HG03135 (cell line): Measurements from ENCODE around the gene SLC26A2.

ENCODE experiments used
- ATAC-seq: cut with Tn5 transposase; IDR thresholded peaks from one replicate; pipeline ENCODE4 v1.9.1; 2021; ENCODE audit warnings: mild to moderate bottlenecking, moderate library complexity; ENCODE audit not compliant: unreplicated experiment

Gene SLC26A2

GRCh38 chr5:149960272-149961185 lies at the start of gene SLC26A2:
Gene SLC26A2, plus strand, starts transcription at chr5:149960758. Its CDS starts 16,895 bp downstream, at chr5:149977653.
- peak; percentile 100 for ATAC-seq

DNA sequence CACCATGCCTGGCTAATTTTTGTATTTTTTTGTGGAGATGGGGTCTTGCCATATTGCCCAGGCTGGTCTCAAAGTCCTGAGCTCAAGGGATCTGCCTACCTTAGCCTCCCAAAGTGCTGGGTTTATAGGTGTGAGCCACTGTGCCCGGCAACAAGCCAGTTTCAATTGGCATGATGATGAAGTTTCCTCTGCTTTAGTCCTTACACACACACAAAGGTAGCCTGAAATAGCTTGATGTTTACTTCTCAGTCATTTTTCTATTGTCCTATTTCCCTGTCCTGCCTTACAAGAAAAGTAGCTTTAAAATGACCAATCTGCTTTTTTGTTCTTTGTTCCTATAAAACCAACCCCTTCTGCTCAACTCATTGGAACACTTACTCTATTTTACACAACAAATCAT lies 49.5 kb upstream of the SLC26A2 start:
- ATAC-seq, result no peak

DNA sequence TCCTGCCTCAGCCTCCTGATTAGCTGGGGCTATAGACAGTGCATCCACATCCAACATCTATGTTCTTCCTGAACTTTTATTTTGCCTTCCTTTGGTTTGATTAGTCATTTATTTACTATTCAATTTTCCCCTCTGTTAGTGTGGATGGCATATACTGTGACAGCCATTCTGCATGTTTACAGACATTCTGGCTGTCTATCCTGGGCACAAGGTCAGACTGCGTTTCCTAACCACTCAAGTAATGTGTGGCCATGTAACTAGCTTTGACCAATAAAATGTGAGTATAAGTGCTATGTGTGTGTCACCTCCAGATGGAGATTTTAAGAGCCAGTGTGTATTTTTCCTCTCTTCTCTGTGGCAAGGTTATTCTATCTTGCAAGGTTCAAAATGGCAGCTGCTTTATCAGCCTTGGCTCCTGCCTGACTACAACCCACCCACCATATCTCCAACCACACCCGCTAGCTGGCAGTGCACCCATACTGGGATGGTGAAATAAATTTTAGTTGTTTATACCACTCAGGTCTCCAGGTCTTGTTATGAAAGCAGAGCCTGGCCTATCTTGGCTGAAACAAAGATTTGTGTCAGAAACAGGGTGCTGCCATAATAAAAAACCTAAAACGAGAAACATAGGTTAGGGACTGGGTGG lies 48.2 kb upstream of the SLC26A2 start:
- ATAC-seq, result no peak

DNA sequence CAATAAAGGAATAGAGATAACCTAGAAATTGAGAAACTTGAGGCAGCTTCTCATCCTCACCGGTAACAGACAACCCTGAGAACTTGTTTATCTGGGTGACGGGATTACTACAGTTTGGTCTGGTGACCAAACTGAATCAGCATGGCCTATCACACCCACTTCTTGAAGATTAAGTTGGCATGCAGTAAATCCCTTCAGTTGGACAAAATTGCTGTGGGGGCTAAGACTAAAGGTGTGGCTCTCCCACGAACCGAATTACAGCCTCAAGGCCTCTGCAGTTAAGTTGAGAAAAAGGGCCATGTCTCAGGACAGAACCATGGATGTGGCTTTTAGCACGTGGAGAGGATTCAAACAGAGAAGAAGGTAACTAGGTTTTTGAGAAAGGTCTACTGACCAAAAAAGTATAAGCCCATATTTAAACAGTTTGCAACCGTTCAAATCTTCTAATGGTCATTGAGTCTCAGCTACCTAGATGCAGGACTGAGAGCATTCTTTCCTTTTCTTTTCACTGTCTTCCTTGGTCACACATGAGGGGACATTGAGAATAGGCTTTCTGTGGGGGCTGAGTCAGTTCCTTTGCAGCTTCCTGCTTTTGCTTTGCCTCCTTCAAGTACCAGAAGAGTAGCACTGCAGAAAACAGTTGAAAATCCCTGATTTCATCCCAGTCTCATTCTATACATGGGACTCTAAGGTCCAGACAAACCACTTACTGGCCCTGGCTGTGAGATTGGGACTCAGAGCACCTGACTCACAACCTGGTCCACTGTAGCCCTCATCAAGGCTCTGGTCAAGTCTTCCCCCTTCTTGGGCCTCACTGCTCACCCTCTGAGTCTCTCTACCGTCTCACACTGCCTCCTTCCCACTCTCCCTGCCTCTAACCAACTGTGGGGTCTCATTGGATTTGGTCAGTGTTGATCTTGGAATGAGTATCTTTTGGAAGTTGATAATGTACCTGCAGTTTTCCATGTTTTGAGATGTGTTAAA lies 46.8 kb upstream of the SLC26A2 start:
- no peak for ATAC-seq

- ATAC-seq, result no peak
These were observed 44.9 kb upstream of the SLC26A2 start for GRCh38 chr5:149915392-149916260.

DNA sequence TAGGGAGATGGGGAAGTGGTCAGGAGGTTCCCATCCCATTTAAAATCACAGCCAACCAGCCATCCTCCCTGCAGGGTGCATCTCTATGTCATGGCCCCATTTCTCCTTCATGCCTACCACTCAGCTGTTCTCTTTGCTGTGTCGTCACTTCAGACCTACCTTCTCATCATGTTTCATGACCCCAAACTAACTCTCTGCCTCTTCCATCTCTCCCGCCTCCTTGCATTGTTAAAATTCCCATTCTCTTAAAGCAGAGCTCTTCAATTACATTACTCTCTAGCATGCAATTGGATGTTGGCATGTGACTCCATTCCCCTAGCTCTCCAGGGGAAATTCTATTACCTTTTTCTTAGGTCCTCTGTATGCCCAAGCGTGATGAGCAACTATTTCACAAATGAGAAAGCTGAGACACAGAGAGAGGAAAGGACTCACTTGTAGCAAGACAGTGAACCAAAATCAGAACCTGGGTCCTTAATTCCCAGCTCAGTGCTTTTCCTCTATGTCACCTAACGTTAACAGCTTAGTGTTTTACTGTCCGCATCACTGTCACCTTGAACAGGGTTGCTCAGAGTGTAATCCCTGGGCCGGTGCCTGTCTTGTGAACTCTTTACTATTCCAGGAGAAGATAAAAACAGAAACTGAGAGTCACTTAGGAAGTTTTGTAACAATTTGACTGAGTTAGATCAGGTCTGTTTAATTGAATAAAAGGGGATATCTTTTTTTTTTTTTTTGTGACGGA lies 44.1 kb upstream of the SLC26A2 start:
- ATAC-seq, result no peak

DNA sequence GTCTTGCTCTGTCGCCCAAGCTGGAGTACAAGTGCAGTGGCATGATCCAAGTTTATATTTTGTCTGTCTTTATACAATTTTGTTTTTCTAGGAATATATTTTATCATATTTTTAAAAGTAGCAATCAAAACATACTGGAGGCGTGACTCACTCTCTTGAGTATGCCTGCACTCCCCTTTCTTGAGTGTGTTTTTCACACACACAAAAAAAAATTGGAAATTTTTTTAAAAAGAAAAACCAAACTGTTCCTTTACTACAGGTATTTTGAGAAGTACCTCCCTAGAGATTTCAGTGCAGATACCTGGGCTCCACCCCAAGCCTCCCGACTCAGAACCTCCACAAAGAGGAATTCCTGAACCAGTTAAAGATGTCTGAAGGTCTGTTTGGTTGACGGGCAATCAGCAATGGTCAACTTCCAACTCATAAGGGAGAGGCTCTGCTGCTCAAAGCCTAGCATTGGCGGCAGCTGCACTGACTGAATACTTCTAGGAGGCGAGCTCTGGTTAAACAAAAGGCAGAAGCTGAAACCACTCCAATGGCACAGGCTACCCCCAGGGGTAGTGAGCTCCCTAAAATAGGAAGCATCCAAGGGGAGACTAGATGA lies 43.4 kb upstream of the SLC26A2 start:
- no peak for ATAC-seq

DNA sequence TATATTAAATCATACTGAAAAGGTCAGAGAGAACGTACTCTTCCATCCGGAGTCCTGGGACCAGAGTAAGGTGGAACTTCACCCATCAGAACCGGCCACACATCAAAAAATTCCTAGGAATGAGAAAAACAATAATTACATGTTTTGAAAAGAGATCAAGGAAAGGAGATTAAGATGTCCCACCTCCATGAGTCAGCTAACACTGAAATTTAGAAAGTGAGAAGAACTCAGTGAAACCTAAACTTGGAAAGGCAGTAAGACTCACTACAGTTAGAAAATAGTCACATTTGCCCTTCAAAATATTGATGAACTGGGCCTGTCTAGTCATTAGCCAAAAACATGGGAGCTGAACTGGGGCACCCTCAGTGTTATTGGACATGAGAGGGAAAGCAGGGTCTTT lies 39.0 kb upstream of the SLC26A2 start:
- no peak for ATAC-seq

- ATAC-seq, result no peak
These were observed 37.6 kb upstream of the SLC26A2 start for GRCh38 chr5:149922950-149923349.

- no peak for ATAC-seq
These were observed 36.1 kb upstream of the SLC26A2 start for GRCh38 chr5:149924486-149924885.

GRCh38 chr5:149930043-149930748 lies 30.4 kb upstream of the SLC26A2 start:
- ATAC-seq, result no peak

- ATAC-seq, result no peak
These were observed 29.6 kb upstream of the SLC26A2 start for GRCh38 chr5:149930749-149931574.

DNA sequence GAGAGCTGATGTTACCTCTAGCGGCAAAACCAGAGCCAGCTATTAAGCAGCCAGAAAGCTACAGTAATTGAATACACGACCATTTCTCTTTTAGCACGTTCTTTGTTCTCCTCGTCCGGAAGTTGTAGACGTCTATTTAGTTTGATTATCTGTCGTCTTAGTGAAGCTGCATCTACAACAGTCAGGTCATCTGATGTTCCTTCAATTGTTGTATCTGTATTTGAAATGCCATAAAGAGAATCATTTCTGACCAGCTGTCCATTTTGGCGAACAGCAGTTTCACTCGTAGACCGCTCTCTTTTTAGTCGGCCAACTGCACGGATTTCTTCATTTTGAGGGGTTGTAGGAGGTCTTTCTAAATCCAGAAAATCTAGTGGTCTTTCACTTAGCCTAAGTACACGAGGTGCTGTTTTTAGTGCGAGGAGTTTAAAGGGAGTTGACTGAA lies 28.5 kb upstream of the SLC26A2 start:
- no peak for ATAC-seq

DNA sequence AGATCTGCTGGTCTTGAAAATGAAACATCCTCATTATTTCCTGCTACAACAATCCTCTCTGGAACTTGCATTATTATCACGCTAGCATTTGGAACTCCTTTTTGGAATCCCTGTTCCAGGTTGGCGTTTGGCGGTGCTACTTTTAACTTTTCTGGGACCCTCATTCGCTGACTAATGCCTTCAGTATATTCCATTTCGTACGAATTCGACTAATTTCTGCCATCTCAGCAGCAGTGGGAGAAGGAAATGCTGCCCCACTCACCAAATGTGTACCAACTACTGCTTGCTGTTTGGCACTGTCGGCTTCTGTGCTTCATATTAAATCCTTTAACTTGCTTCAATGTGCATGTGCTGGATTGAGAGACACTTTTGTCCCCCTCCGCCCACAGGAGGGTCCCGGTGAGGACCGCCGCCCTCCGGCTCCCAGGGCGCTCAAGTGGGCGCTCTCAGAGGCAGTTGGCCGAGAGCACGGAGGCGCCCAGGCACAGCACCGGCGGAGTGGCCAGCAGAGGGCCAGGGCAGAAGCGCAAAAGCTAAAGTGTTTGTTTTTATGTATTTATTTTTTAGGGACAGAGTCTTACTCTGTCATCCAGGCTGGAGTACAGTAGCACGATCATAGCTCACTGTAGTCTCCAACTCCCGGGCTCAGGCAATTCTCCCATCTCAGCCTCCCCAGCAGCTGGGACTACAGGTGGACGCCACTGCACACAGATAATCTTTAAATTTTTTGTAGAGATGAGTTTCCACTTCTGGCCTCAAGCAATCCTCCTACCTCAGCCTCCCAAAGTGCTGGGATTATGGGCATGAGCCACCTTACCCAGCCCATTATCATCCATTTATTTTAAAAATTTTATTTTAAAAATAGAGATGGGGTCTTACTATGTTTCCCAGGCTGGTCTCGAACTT lies 27.9 kb upstream of the SLC26A2 start:
- no peak for ATAC-seq

- ATAC-seq, result no peak
These were observed 25.1 kb upstream of the SLC26A2 start for GRCh38 chr5:149935431-149935901.

DNA sequence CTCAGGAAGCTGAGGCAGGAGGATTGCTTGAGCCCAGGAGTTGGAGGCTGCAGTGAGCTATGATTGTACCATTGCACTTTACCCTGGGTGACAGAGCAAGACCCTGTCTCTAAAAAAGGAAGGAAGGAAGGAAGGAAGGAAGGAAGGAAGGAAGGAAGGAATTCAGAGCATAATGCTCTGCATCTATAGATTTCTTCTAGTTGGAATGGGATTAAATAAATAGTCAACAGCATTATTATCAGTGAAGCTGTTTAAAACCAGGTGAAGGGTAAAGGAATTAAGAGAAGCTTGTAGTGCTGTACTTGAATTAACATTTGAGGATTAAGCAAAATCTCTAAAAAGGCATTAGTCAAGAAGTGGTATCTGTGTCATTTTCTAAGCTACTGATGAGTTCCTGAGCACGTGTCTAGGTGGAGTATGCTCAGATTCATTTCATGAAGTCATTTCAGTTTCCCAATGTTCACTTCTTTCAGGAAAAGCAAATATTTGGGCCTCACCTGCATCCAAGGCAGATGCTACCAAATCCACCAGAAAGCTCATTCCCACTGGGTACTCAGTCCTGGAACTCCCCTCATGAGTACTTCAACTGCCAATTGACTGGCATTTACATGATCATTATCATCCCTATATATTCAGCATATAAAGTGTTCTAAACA lies 24.4 kb upstream of the SLC26A2 start:
- no peak for ATAC-seq
